ENCODE data around the gene BAHCC1. TPM values are rescaled to one million over a fixed set of nuclear protein-coding genes. Genes with fewer than 3 reads are reported as not detected.

The BAHCC1 gene
- total RNA-seq, 1 experiment from 2014 or later, result 9.9 TPM

GRCh38 chr17:81448950-81449349, 53.7 kb downstream of the BAHCC1 start:
- Histone ChIP-seq H3K27ac (ENCODE audit: low read length) (no peak overlapping the region), H4K20me1 (ENCODE audit: low read length) (no peaks in the 10 kb centered on the region), H3F3A (ENCODE audit: low read length, unreplicated experiment) (no peaks in the 10 kb centered on the region), H3K4me2 (ENCODE audit: low read length) (no peak overlapping the region), H3K4me1 (ENCODE audit: insufficient read depth, low read length) (no peaks in the 10 kb centered on the region), H3K79me2 (ENCODE audit: low read length) (no peaks in the 10 kb centered on the region), H3K9ac (ENCODE audit: low read length) (no peak overlapping the region), H3K4me3 (ENCODE audit: low read length) (no peak overlapping the region), H3K27me3 (ENCODE audit: low read length) (no peaks in the 10 kb centered on the region), H3K9me3 (ENCODE audit: low read length) (no peaks in the 10 kb centered on the region), H3K9me2 (replicated peaks; ENCODE audit: low read length) (no peaks in the 10 kb centered on the region), H3K36me3 (ENCODE audit: low read depth, low read length) (no peaks in the 10 kb centered on the region), H2AFZ (ENCODE audit: low read length) (no peak overlapping the region)
- intact Hi-C loops (cut with micrococcal nuclease), result no loop called here
- TF ChIP-seq EZH2phosphoT487 (IDR thresholded peaks at IDR 0.05; ENCODE audit: borderline replicate concordance, low read length) (no peak), EZH2 (IDR thresholded peaks at IDR 0.05; ENCODE audit: low read length, unreplicated experiment) (no peak), CTCF (conservative IDR thresholded peaks at IDR 0.05; ENCODE audit: low read depth, low read length) (no peak)
- ChIA-PET CTCF (no interaction called here), POLR2A (ENCODE audit: unreplicated experiment) (no interaction called here)
- DNase-seq, result no peak
- no peak for ATAC-seq
- no TSS peak for BruUV-seq (replicated peaks)

GRCh38 chr17:81449351-81449750, 54.1 kb downstream of the BAHCC1 start:
- no peaks in the 10 kb centered on the region for H3K9me2 ChIP-seq (replicated peaks; ENCODE audit: low read length)
- TF ChIP-seq CTCF (conservative IDR thresholded peaks at IDR 0.05; ENCODE audit: low read depth, low read length) (no peak), EZH2phosphoT487 (IDR thresholded peaks at IDR 0.05; ENCODE audit: borderline replicate concordance, low read length) (no peak), EZH2 (IDR thresholded peaks at IDR 0.05; ENCODE audit: low read length, unreplicated experiment) (no peak)
- no peaks in the 10 kb centered on the region for H3K9me3 ChIP-seq (ENCODE audit: low read length)
- no peak overlapping the region for H2AFZ ChIP-seq (ENCODE audit: low read length)
- H3K27me3 ChIP-seq (ENCODE audit: low read length), result no peaks in the 10 kb centered on the region
- intact Hi-C loops (cut with micrococcal nuclease), result no loop called here
- H3K4me2 ChIP-seq (ENCODE audit: low read length), result no peak overlapping the region
- DNase-seq, result no peak
- no peaks in the 10 kb centered on the region for H3F3A ChIP-seq (ENCODE audit: low read length, unreplicated experiment)
- no peak overlapping the region for H3K9ac ChIP-seq (ENCODE audit: low read length)
- H3K79me2 ChIP-seq (ENCODE audit: low read length), result no peaks in the 10 kb centered on the region
- no peak overlapping the region for H3K4me3 ChIP-seq (ENCODE audit: low read length)
- ATAC-seq, result no peak
- ChIA-PET CTCF (no interaction called here), POLR2A (ENCODE audit: unreplicated experiment) (no interaction called here)
- no peaks in the 10 kb centered on the region for H3K4me1 ChIP-seq (ENCODE audit: insufficient read depth, low read length)
- no peaks in the 10 kb centered on the region for H4K20me1 ChIP-seq (ENCODE audit: low read length)
- no peaks in the 10 kb centered on the region for H3K36me3 ChIP-seq (ENCODE audit: low read depth, low read length)
- H3K27ac ChIP-seq (ENCODE audit: low read length), result no peak overlapping the region
- BruUV-seq (replicated peaks), result no TSS peak

GRCh38 chr17:81451823-81452222, 56.6 kb downstream of the BAHCC1 start:
- no peaks in the 10 kb centered on the region for H3F3A ChIP-seq (ENCODE audit: low read length, unreplicated experiment)
- H3K27ac ChIP-seq (ENCODE audit: low read length), result no peak overlapping the region
- CTCF ChIA-PET, result interaction anchor here (0.6 kb wide), 1 partner anchor 51 kb away, joined by 3 read pairs; no protein-coding TSS in a partner anchor
- intact Hi-C loops (cut with micrococcal nuclease), result no loop called here
- BruUV-seq (replicated peaks), result no TSS peak
- no peaks in the 10 kb centered on the region for H3K9me3 ChIP-seq (ENCODE audit: low read length)
- H4K20me1 ChIP-seq (ENCODE audit: low read length), result no peaks in the 10 kb centered on the region
- no peaks in the 10 kb centered on the region for H3K9me2 ChIP-seq (replicated peaks; ENCODE audit: low read length)
- DNase-seq, result no peak
- H3K9ac ChIP-seq (ENCODE audit: low read length), result no peak overlapping the region
- H3K79me2 ChIP-seq (ENCODE audit: low read length), result no peaks in the 10 kb centered on the region
- no peak overlapping the region for H3K4me3 ChIP-seq (ENCODE audit: low read length)
- H2AFZ ChIP-seq (ENCODE audit: low read length), result no peak overlapping the region
- no peaks in the 10 kb centered on the region for H3K36me3 ChIP-seq (ENCODE audit: low read depth, low read length)
- POLR2A ChIA-PET (ENCODE audit: unreplicated experiment), result no interaction called here
- H3K4me2 ChIP-seq (ENCODE audit: low read length), result no peak overlapping the region
- no peaks in the 10 kb centered on the region for H3K4me1 ChIP-seq (ENCODE audit: insufficient read depth, low read length)
- no peaks in the 10 kb centered on the region for H3K27me3 ChIP-seq (ENCODE audit: low read length)
- no peak for ATAC-seq
- no peak for TF ChIP-seq EZH2phosphoT487 (IDR thresholded peaks at IDR 0.05; ENCODE audit: borderline replicate concordance, low read length)
- no peak for TF ChIP-seq CTCF (conservative IDR thresholded peaks at IDR 0.05; ENCODE audit: low read depth, low read length)
- TF ChIP-seq EZH2 (IDR thresholded peaks at IDR 0.05; ENCODE audit: low read length, unreplicated experiment), result no peak
